HG03064 (cell line): ENCODE data around the gene VPS45.
A peak's percentile ranks its signal among the peaks of the same experiment; 100 is the strongest.
"Not testable (repeated sequence)": the region's sequence is repeated elsewhere in the genome, so short reads cannot be mapped to it uniquely, and the experiment has no call there.

Source experiments
- ATAC-seq: cut with Tn5 transposase; IDR thresholded peaks from one replicate; pipeline ENCODE4 v1.9.1; 2021; ENCODE audit warnings: low read depth; ENCODE audit not compliant: unreplicated experiment

VPS45 gene

GRCh38 chr1:150067184-150068108 is at the start of gene VPS45:
Gene VPS45 (plus strand): TSS chr1:150067776. CDS start chr1:150067858, 82 bp downstream.
- peak; percentile 80 for ATAC-seq

GRCh38 chr1:150018165-150018564 is 49.4 kb upstream of the VPS45 start:
- ATAC-seq = no peak

- no peak for ATAC-seq
Measured at GRCh38 chr1:150020711-150021110, 46.9 kb upstream of the VPS45 start.

GRCh38 chr1:150021191-150021694 is 46.3 kb upstream of the VPS45 start:
- no peak for ATAC-seq

GRCh38 chr1:150022357-150022756 is 45.2 kb upstream of the VPS45 start:
- no peak for ATAC-seq

- ATAC-seq = no peak
Measured at GRCh38 chr1:150024156-150024555, 43.4 kb upstream of the VPS45 start.

GRCh38 chr1:150028322-150028721 is 39.3 kb upstream of the VPS45 start:
- ATAC-seq = no peak

- ATAC-seq = no peak
Measured at GRCh38 chr1:150034336-150034735, 33.2 kb upstream of the VPS45 start.

GRCh38 chr1:150049926-150050325 is 17.6 kb upstream of the VPS45 start:
- no peak for ATAC-seq

GRCh38 chr1:150051089-150051373 is 16.5 kb upstream of the VPS45 start:
- ATAC-seq = no peak

GRCh38 chr1:150051905-150052412 is 15.6 kb upstream of the VPS45 start:
- ATAC-seq = not testable (repeated sequence)

- ATAC-seq = no peak
Measured at GRCh38 chr1:150053926-150054325, 13.7 kb upstream of the VPS45 start.

- ATAC-seq = not testable (repeated sequence)
Measured at GRCh38 chr1:150055507-150055906, 12.1 kb upstream of the VPS45 start.

GRCh38 chr1:150056407-150056806 is 11.2 kb upstream of the VPS45 start:
- no peak for ATAC-seq

GRCh38 chr1:150060260-150060659 is 7.3 kb upstream of the VPS45 start:
- ATAC-seq = no peak

GRCh38 chr1:150061632-150062101 is 5.9 kb upstream of the VPS45 start:
- ATAC-seq = no peak

- ATAC-seq = no peak
Measured at GRCh38 chr1:150062113-150062512, 5.5 kb upstream of the VPS45 start.

GRCh38 chr1:150065184-150065871 is 2.2 kb upstream of the VPS45 start:
- no peak for ATAC-seq

- ATAC-seq = no peak
Measured at GRCh38 chr1:150066328-150066727, 1.2 kb upstream of the VPS45 start.

- peak; percentile 33 for ATAC-seq
Measured at GRCh38 chr1:150066838-150067183, 765 bp upstream of the VPS45 start.

GRCh38 chr1:150068109-150068435 is 496 bp downstream of the VPS45 start:
- no peak for ATAC-seq

- no peak for ATAC-seq
Measured at GRCh38 chr1:150069923-150070322, 2.3 kb downstream of the VPS45 start.
